GM12878 (cell line): ENCODE data around the gene COMT. TPM values are rescaled to one million over a fixed set of nuclear protein-coding genes. Genes with fewer than 3 reads are reported as not detected.

Experiments
- ATAC-seq: fragments of 200-7000 bp; cut with Tn5 transposase; 3 replicates; pipeline ENCODE4 v1.9.1; 2020; ENCODE audit warnings: mild to moderate bottlenecking, moderate library complexity
- BruUV-seq: library from RNA; stranded (reverse); fragments of 400-500 nt; replicated peaks from 2 replicates; lab custom pipeline; 2021; lab: Mats Ljungman, UMichigan
- CTCF ChIA-PET: fragments of 300-600 bp; sonication (Branson Sonifier 250); formaldehyde crosslinking; extraction: SDS; loops from one replicate; lab custom pipeline; 2021; ENCODE audit warnings: inconsistent platforms; lab: Yijun Ruan, JAX
- POLR2A ChIA-PET: fragments of 350-600 bp; formaldehyde crosslinking; extraction: SDS; loops from one replicate; lab custom pipeline; 2021; ENCODE audit warnings: inconsistent platforms; lab: Charles Lee
- RAD21 ChIA-PET: fragments of 300-600 bp; sonication (Branson Sonifier 250); formaldehyde crosslinking; loops from one replicate; lab custom pipeline; 2023; ENCODE audit warnings: antibody characterized with exemption; ENCODE audit not compliant: unreplicated experiment; lab: Charles Lee
- SMC1A ChIA-PET: fragments of 300-600 bp; sonication (Branson Sonifier 250); formaldehyde crosslinking; loops from one replicate; lab custom pipeline; 2023; ENCODE audit not compliant: unreplicated experiment, uncharacterized antibody; lab: Charles Lee
- DNase-seq: peaks from one replicate; pipeline ENCODE4 v3.0.0-alpha.2; 2011; ENCODE audit warnings: low read depth, low spot score
- FAIRE-seq: peaks from 3 replicates; lab custom pipeline; 2011; peaks lifted over from hg19 to GRCh38; lab: Jason Lieb, UNC
- H2AFZ ChIP-seq: 2 replicates; pipeline ENCODE4 v1.6.0; 2011; ENCODE audit warnings: low read depth, low read length, control low read depth; ENCODE audit not compliant: control insufficient read depth
- H3K27ac ChIP-seq: 2 replicates; pipeline ENCODE4 v1.5.1; 2011; ENCODE audit warnings: control low read depth; ENCODE audit not compliant: control insufficient read depth, insufficient read depth
- H3K27me3 ChIP-seq, 2 experiments: replicated peaks in 1 of 2; 2 replicates each; pipeline versions ENCODE4 v1.6.0 to v1.6.1; 2011; ENCODE audit warnings: low read length in 1 of 2; ENCODE audit not compliant: control insufficient read depth in 2 of 2, insufficient read depth in 2 of 2
- H3K36me3 ChIP-seq, 2 experiments: 2 replicates each; pipeline ENCODE4 v1.5.1; 2011; ENCODE audit warnings: low read length in 1 of 2; ENCODE audit not compliant: control insufficient read depth in 2 of 2, insufficient read depth in 2 of 2
- H3K4me1 ChIP-seq: 2 replicates; pipeline ENCODE4 v1.6.1; 2011; ENCODE audit warnings: mild to moderate bottlenecking, low read length, moderate library complexity, mixed read lengths; ENCODE audit not compliant: control insufficient read depth, insufficient read depth
- H3K4me2 ChIP-seq: 2 replicates; pipeline ENCODE4 v1.6.0; 2011; ENCODE audit warnings: control low read depth; ENCODE audit not compliant: control insufficient read depth, insufficient read depth
- H3K4me3 ChIP-seq: fragments of 200-600 bp; sonication (generic); 2 replicates; pipeline ENCODE4 v1.5.1; 2016
- H3K79me2 ChIP-seq: 2 replicates; pipeline ENCODE4 v1.6.0; 2011; ENCODE audit warnings: low read length; ENCODE audit not compliant: control insufficient read depth, insufficient read depth
- H3K9ac ChIP-seq: 2 replicates; pipeline ENCODE4 v1.8.0; 2011; ENCODE audit warnings: low read length, control low read depth, mixed read lengths; ENCODE audit not compliant: control insufficient read depth, insufficient read depth
- H3K9me3 ChIP-seq: replicated peaks from 3 replicates; pipeline ENCODE4 v1.5.1; 2011; ENCODE audit warnings: mild to moderate bottlenecking, low read length; ENCODE audit not compliant: control insufficient read depth, insufficient read depth
- H4K20me1 ChIP-seq: 2 replicates; pipeline ENCODE4 v1.6.0; 2011; ENCODE audit not compliant: control insufficient read depth, insufficient read depth
- BHLHE40 ChIP-seq, 2 experiments: fragments of 450-650 bp in 1 of 2; IDR thresholded peaks; 2 replicates each; pipeline ENCODE4 v1.6.1; 2011 to 2017; ENCODE audit warnings: low read depth in 2 of 2, borderline replicate concordance in 1 of 2, improper control_type of control experiment in 1 of 2, low read length in 1 of 2, mild to moderate bottlenecking in 1 of 2
- IRF4 ChIP-seq: IDR thresholded peaks from 2 replicates; pipeline ENCODE4 v1.6.1; 2011; ENCODE audit warnings: low read depth, low read length
- IRF5 ChIP-seq: fragments of 450-650 bp; IDR thresholded peaks from 2 replicates; pipeline ENCODE4 v1.6.1; 2017; ENCODE audit warnings: borderline replicate concordance
- KLF5 ChIP-seq: fragments of 450-650 bp; IDR thresholded peaks from 2 replicates; pipeline ENCODE4 v1.6.1; 2014; ENCODE audit warnings: mild to moderate bottlenecking; ENCODE audit not compliant: partially characterized antibody
- NBN ChIP-seq: fragments of 450-650 bp; IDR thresholded peaks from 2 replicates; pipeline ENCODE4 v1.6.1; 2016
- NFYB ChIP-seq: IDR thresholded peaks from 2 replicates; pipeline ENCODE4 v1.6.1; 2011; ENCODE audit warnings: low read depth, mild to moderate bottlenecking, low read length, improper control_type of control experiment, moderate library complexity; ENCODE audit not compliant: insufficient read depth
- RFX5 ChIP-seq: IDR thresholded peaks from 2 replicates; pipeline ENCODE4 v1.6.1; 2011; ENCODE audit warnings: low read depth, low read length, improper control_type of control experiment
- TAF1 ChIP-seq: IDR thresholded peaks from 2 replicates; pipeline ENCODE4 v1.6.1; 2011; ENCODE audit warnings: mild to moderate bottlenecking, low read depth, low read length, borderline replicate concordance
- WGBS: methylation state at CpG from one replicate; pipeline ENCODE4 v1.1.6; 2016; ENCODE audit warnings: low lambda C conversion rate; ENCODE audit not compliant: insufficient replicate concordance, insufficient coverage; ENCODE audit errors: missing lambda C conversion rate; 5-methylcytosine and 5-hydroxymethylcytosine counted together
- in situ Hi-C: fragments of 300-500 bp; cut with MboI; formaldehyde crosslinking; loops from 9 replicates; pipeline ENCODE4 v1.14.3; 2018; ENCODE audit warnings: mixed read lengths
- intact Hi-C: fragments of 100-400 bp; cut with micrococcal nuclease; formaldehyde crosslinking; loops from one replicate; pipeline ENCODE4 v1.14.2; 2022; ENCODE audit not compliant: unreplicated experiment
- polyA plus RNA-seq, 11 experiments: library from polyadenylated mRNA; depleted of rRNA in 4 of 11; unstranded in 6 of 11; stranded (reverse) in 5 of 11; fragments of >200 nt; fragmentation: Nextera tagmentation in 4 of 11; fragmentation: Illumina TruSeq in 1 of 11; extraction: Ambion mirVana in 4 of 11; extraction: Trizol in 1 of 11; gene quantifications; 1 replicate in 1 of 11; 2 replicates in 10 of 11; pipeline versions ENCODE4 v1.2.1 to v1.2.3, GENCODE V29; 2011 to 2016; ENCODE audit warnings: inconsistent platforms in 2 of 11, missing spikeins in 2 of 11, low read depth in 1 of 11
- total RNA-seq, 4 experiments: library from RNA; depleted of rRNA in 3 of 4; stranded (reverse); fragments of >200 nt in 3 of 4; fragmentation: Illumina TruSeq in 1 of 4; extraction: Trizol in 1 of 4; gene quantifications; 2 replicates each; pipeline versions ENCODE4 v1.2.1 to v1.2.3, GENCODE V29; 2013 to 2021

The COMT gene
- total and polyA plus RNA-seq, 10 of the 15 experiments (the other 5 are each of a cell fraction or from before 2014, with no cell fraction given): 4.5 to 152 (median 66.1) TPM

GRCh38 chr22:19972251-19972650, 30.7 kb downstream of the COMT start:
- Histone ChIP-seq H3K36me3 (peaks cover 0 to 2% of the 10 kb centered on the region in 2 experiments; a peak in 2 of 4 replicates), H3K27ac (no peak overlapping the region), H3K9me3 (no peaks in the 10 kb centered on the region), H3K4me1 (no peaks in the 10 kb centered on the region), H2AFZ (no peak overlapping the region), H3K27me3 (no peaks in the 10 kb centered on the region), H3K4me3 (no peak overlapping the region), H4K20me1 (no peaks in the 10 kb centered on the region), H3K4me2 (no peak overlapping the region), H3K9ac (no peak overlapping the region), H3K79me2 (no peaks in the 10 kb centered on the region)
- in situ Hi-C loops: no loop called here
- no TSS peak for BruUV-seq
- WGBS: 87% methylated on average over 9 of the region's 9 CpGs
- TF ChIP-seq TAF1 (no peak), RFX5 (no peak), NFYB (no peak), KLF5 (no peak), BHLHE40 (IDR thresholded peaks at IDR 0.05; ENCODE audit: borderline replicate concordance in 1 of 2, low read depth in 2 of 2, low read length in 1 of 2) (no peak), NBN (no peak), IRF4 (no peak), IRF5 (no peak)
- CTCF ChIA-PET: interaction anchor here (0.7 to 1.4 kb wide), 2 partner anchors 41 to 185 kb away, joined by 3 to 5 read pairs; no protein-coding TSS in a partner anchor
- POLR2A ChIA-PET: no interaction called here
- no peak for DNase-seq
- RAD21 ChIA-PET: no interaction called here
- no peak for ATAC-seq
- intact Hi-C loops: loop anchor here (5.0 kb wide), 2 partner anchors 40 to 145 kb away; partner anchors contain the start of genes RANBP1 and TRMT2A
- FAIRE-seq: no peak
- SMC1A ChIA-PET: no interaction called here
